ENCODE data around the gene PHGDH. TPM values are rescaled to one million over a fixed set of nuclear protein-coding genes. Genes with fewer than 3 reads are reported as not detected.

Gene PHGDH
- total RNA-seq, 1 donor from 2014 or later = 60.8 TPM

GRCh38 chr1:119725626-119726025, 13.9 kb downstream of the PHGDH start:
- intact Hi-C loops (cut with DNase I) = no loop called here
- ATAC-seq (no peak), DNase-seq (no peak)
- H3K27ac ChIP-seq = no peak overlapping the region
- H3K9me3 ChIP-seq = no peaks in the 10 kb centered on the region
- H3K4me1 ChIP-seq = no peaks in the 10 kb centered on the region
- no peaks in the 10 kb centered on the region for H3K27me3 ChIP-seq (ENCODE audit: low read depth)
- TF ChIP-seq CTCF (IDR thresholded peaks at IDR 0.05) = no peak
- no peak overlapping the region for H3K4me3 ChIP-seq
- peaks cover 5% of the 10 kb centered on the region for H3K36me3 ChIP-seq

GRCh38 chr1:119727991-119728390, 16.3 kb downstream of the PHGDH start:
- no peaks in the 10 kb centered on the region for H3K9me3 ChIP-seq
- H3K27me3 ChIP-seq (ENCODE audit: low read depth) = no peaks in the 10 kb centered on the region
- no peak overlapping the region for H3K4me3 ChIP-seq
- H3K27ac ChIP-seq = no peak overlapping the region
- ATAC-seq (no peak), DNase-seq (no peak)
- peaks cover 5% of the 10 kb centered on the region for H3K36me3 ChIP-seq
- intact Hi-C loops (cut with DNase I) = no loop called here
- TF ChIP-seq CTCF (IDR thresholded peaks at IDR 0.05) = no peak
- H3K4me1 ChIP-seq = no peaks in the 10 kb centered on the region

GRCh38 chr1:119729044-119729443, 17.3 kb downstream of the PHGDH start:
- no peak for DNase-seq
- intact Hi-C loops (cut with DNase I) = no loop called here
- TF ChIP-seq CTCF (IDR thresholded peaks at IDR 0.05) = no peak
- Histone ChIP-seq H3K27ac (no peak overlapping the region), H3K4me1 (no peaks in the 10 kb centered on the region), H3K27me3 (ENCODE audit: low read depth) (no peaks in the 10 kb centered on the region), H3K36me3 (peaks cover 5% of the 10 kb centered on the region), H3K4me3 (no peak overlapping the region), H3K9me3 (no peaks in the 10 kb centered on the region)
- no peak for ATAC-seq

- TF ChIP-seq CTCF (IDR thresholded peaks at IDR 0.05) = no peak
- H3K27ac ChIP-seq = no peak overlapping the region
- intact Hi-C loops (cut with DNase I) = no loop called here
- ATAC-seq = no peak
- no peaks in the 10 kb centered on the region for H3K27me3 ChIP-seq (ENCODE audit: low read depth)
- H3K4me1 ChIP-seq = no peaks in the 10 kb centered on the region
- H3K9me3 ChIP-seq = no peaks in the 10 kb centered on the region
- DNase-seq = no peak
- H3K4me3 ChIP-seq = no peak overlapping the region
- H3K36me3 ChIP-seq = peaks cover 5% of the 10 kb centered on the region
Observed at GRCh38 chr1:119731060-119731459, 19.3 kb downstream of the PHGDH start.

GRCh38 chr1:119731741-119732430, 20.2 kb downstream of the PHGDH start:
- no peak for TF ChIP-seq CTCF (IDR thresholded peaks at IDR 0.05)
- Histone ChIP-seq H3K27ac (no peak overlapping the region), H3K36me3 (peaks cover 8% of the 10 kb centered on the region), H3K4me3 (no peak overlapping the region), H3K27me3 (ENCODE audit: low read depth) (no peaks in the 10 kb centered on the region), H3K9me3 (no peaks in the 10 kb centered on the region), H3K4me1 (no peaks in the 10 kb centered on the region)
- intact Hi-C loops (cut with DNase I) = no loop called here
- no peak for DNase-seq
- ATAC-seq = no peak
